Right ventricle myocardium superior (tissue), 1 donor: Measurements from ENCODE around the gene MMP19. TPM values are rescaled to one million over a fixed set of nuclear protein-coding genes. Genes with fewer than 3 reads are reported as not detected.
"Not testable (repeated sequence)": the region's sequence is repeated elsewhere in the genome, so short reads cannot be mapped to it uniquely, and the experiment has no call there.

Source experiments
- ATAC-seq: fragments of 200-7000 bp; cut with Tn5 transposase; one replicate; pipeline ENCODE4 v1.9.1; 2020; ENCODE audit warnings: mild to moderate bottlenecking; ENCODE audit not compliant: poor library complexity
- DNase-seq: peaks from one replicate; pipeline ENCODE4 v3.0.0-alpha.2; 2020
- intact Hi-C: fragments of 100-400 bp; cut with DNase I; formaldehyde crosslinking; loops from one replicate; pipeline ENCODE4 v1.11.2; 2022
- long read RNA-seq: library from polyadenylated mRNA; unstranded; transcript quantifications from one replicate; pipeline ENCODE4 v2.0.0, GENCODE V29; 2021
- total RNA-seq: library from RNA; stranded (reverse); fragmentation: NEBNext Ultra II Directional; extraction: Animal tissue kit (Norgen Biotek cat#: 25700); gene quantifications from one replicate; pipeline ENCODE4 v1.2.1, GENCODE V29; 2021
- donor health status: DM: no; HTN: yes; CAD: no; lungs with severe emphysema.

Gene MMP19
- total RNA-seq = 3.4 TPM
- long read RNA-seq = 0 reads

GRCh38 chr12:55842681-55843429, at the start of gene MMP19:
MMP19 (minus strand) TSS chr12:55842936; CDS start chr12:55842830, 106 bp downstream.
- DNase-seq (no peak), ATAC-seq (peak; percentile 58)
- intact Hi-C loops = no loop called here

GRCh38 chr12:55891310-55891709, 48.6 kb upstream of the MMP19 start:
- ATAC-seq = no peak
- DNase-seq = no peak
- intact Hi-C loops = no loop called here

GRCh38 chr12:55885113-55885512, 42.4 kb upstream of the MMP19 start:
- ATAC-seq (no peak), DNase-seq (no peak)
- intact Hi-C loops = no loop called here

- intact Hi-C loops = no loop called here
- ATAC-seq = no peak
- DNase-seq = no peak
Measured at GRCh38 chr12:55877824-55878223, 35.1 kb upstream of the MMP19 start.

- ATAC-seq = no peak
- intact Hi-C loops = no loop called here
- DNase-seq = no peak
Measured at GRCh38 chr12:55875704-55876467, 33.1 kb upstream of the MMP19 start.

GRCh38 chr12:55874443-55874842, 31.7 kb upstream of the MMP19 start:
- ATAC-seq (no peak), DNase-seq (no peak)
- intact Hi-C loops = no loop called here

GRCh38 chr12:55866454-55867004, 23.8 kb upstream of the MMP19 start:
- DNase-seq, intact Hi-C loops, ATAC-seq: not testable (repeated sequence)

- intact Hi-C loops = no loop called here
- DNase-seq = no peak
- ATAC-seq = no peak
Measured at GRCh38 chr12:55865327-55865726, 22.6 kb upstream of the MMP19 start.

GRCh38 chr12:55862931-55863330, 20.2 kb upstream of the MMP19 start:
- ATAC-seq, DNase-seq, intact Hi-C loops: not testable (repeated sequence)

- intact Hi-C loops = no loop called here
- DNase-seq (no peak), ATAC-seq (no peak)
Measured at GRCh38 chr12:55862286-55862685, 19.6 kb upstream of the MMP19 start.

- intact Hi-C loops = no loop called here
- DNase-seq = no peak
- ATAC-seq = no peak
Measured at GRCh38 chr12:55861871-55862270, 19.1 kb upstream of the MMP19 start.

GRCh38 chr12:55861396-55861795, 18.7 kb upstream of the MMP19 start:
- no peak for DNase-seq
- ATAC-seq = no peak
- intact Hi-C loops = no loop called here

GRCh38 chr12:55852740-55853139, 10.0 kb upstream of the MMP19 start:
- ATAC-seq = no peak
- intact Hi-C loops = loop anchor here (10.0 kb wide), 1 partner anchor 52 kb away; no protein-coding TSS in a partner anchor
- DNase-seq = no peak

GRCh38 chr12:55850893-55851292, 8.2 kb upstream of the MMP19 start:
- ATAC-seq (no peak), DNase-seq (no peak)
- intact Hi-C loops = loop anchor here (10.0 kb wide), 1 partner anchor 54 kb away; no protein-coding TSS in a partner anchor

GRCh38 chr12:55850401-55850800, 7.7 kb upstream of the MMP19 start:
- DNase-seq (no peak), ATAC-seq (no peak)
- intact Hi-C loops = loop anchor here (10.0 kb wide), 1 partner anchor 54 kb away; no protein-coding TSS in a partner anchor

GRCh38 chr12:55849616-55850343, 7.0 kb upstream of the MMP19 start:
- DNase-seq = no peak
- intact Hi-C loops = loop anchor here (10.0 kb wide), 1 partner anchor 55 kb away; no protein-coding TSS in a partner anchor
- ATAC-seq = no peak

- ATAC-seq = peak; percentile 93
- peak; percentile 91 for DNase-seq
- intact Hi-C loops = no loop called here
Measured at GRCh38 chr12:55847603-55848291, 5.0 kb upstream of the MMP19 start.

GRCh38 chr12:55847033-55847432, 4.3 kb upstream of the MMP19 start:
- ATAC-seq (peak; percentile 8), DNase-seq (no peak)
- intact Hi-C loops = no loop called here
